ENCODE data around the gene RAPSN. TPM values are rescaled to one million over a fixed set of nuclear protein-coding genes. Genes with fewer than 3 reads are reported as not detected.

RAPSN gene
- total RNA-seq, 2 experiments from 2014 or later: not detected

GRCh38 chr11:47470671-47471070, 21.7 kb upstream of the RAPSN start:
- H3K79me2 ChIP-seq (ENCODE audit: insufficient read depth, low read depth, low read length): no peaks in the 10 kb centered on the region
- ChIA-PET CTCF (ENCODE audit: unreplicated experiment) (interaction anchor here (0.6 kb wide), 1 partner anchor 119 kb away, joined by 3 read pairs; no protein-coding TSS in a partner anchor), POLR2A (interaction anchor here (0.6 to 1.1 kb wide), 2 partner anchors 10 to 761 kb away, joined by 3 to 4 read pairs; no protein-coding TSS in a partner anchor)

GRCh38 chr11:47469361-47470179, 20.6 kb upstream of the RAPSN start:
- no peak for TF ChIP-seq EZH2phosphoT487 (IDR thresholded peaks at IDR 0.05; ENCODE audit: borderline replicate concordance, low read depth, low read length)
- no peak for TF ChIP-seq CTCF (conservative IDR thresholded peaks at IDR 0.05; ENCODE audit: low read length)
- no peak overlapping the region for H2AFZ ChIP-seq (ENCODE audit: low read length)
- H3K79me2 ChIP-seq (ENCODE audit: insufficient read depth, low read depth, low read length): no peaks in the 10 kb centered on the region
- intact Hi-C loops (cut with micrococcal nuclease; ENCODE audit: unreplicated experiment): no loop called here
- no peak overlapping the region for H3K4me3 ChIP-seq (ENCODE audit: low read depth, low read length, poor library complexity, severe bottlenecking)
- BruUV-seq (replicated peaks): no TSS peak
- peaks cover 97% of the 10 kb centered on the region for H3K36me3 ChIP-seq (ENCODE audit: insufficient read depth, low read length)
- no peaks in the 10 kb centered on the region for H3K9me3 ChIP-seq (ENCODE audit: low read length)
- no peaks in the 10 kb centered on the region for H3K4me1 ChIP-seq (ENCODE audit: insufficient read depth, low read length, poor library complexity, severe bottlenecking)
- CTCF ChIA-PET (ENCODE audit: unreplicated experiment): no interaction called here
- POLR2A ChIA-PET: no interaction called here
- no peaks in the 10 kb centered on the region for H4K20me1 ChIP-seq (ENCODE audit: insufficient read depth, low read length)
- H3K9me2 ChIP-seq (ENCODE audit: insufficient read depth, low read length): no peaks in the 10 kb centered on the region
- H3K27ac ChIP-seq (ENCODE audit: low read depth, low read length, poor library complexity, severe bottlenecking): no peak overlapping the region
- H3K4me2 ChIP-seq (ENCODE audit: low read length): no peak overlapping the region
- no peak for DNase-seq (ENCODE audit: low spot score)

More at GRCh38 chr11:47470671-47471070, 21.7 kb upstream of the RAPSN start:
- DNase-seq (ENCODE audit: low spot score): no peak
- Histone ChIP-seq H2AFZ (ENCODE audit: low read length) (no peak overlapping the region), H3K9me3 (ENCODE audit: low read length) (no peaks in the 10 kb centered on the region), H3K36me3 (ENCODE audit: insufficient read depth, low read length) (peaks cover 98% of the 10 kb centered on the region), H3K4me2 (ENCODE audit: low read length) (no peak overlapping the region), H3K4me1 (ENCODE audit: insufficient read depth, low read length, poor library complexity, severe bottlenecking) (no peaks in the 10 kb centered on the region), H3K9me2 (ENCODE audit: insufficient read depth, low read length) (no peaks in the 10 kb centered on the region), H4K20me1 (ENCODE audit: insufficient read depth, low read length) (no peaks in the 10 kb centered on the region), H3K27ac (ENCODE audit: low read depth, low read length, poor library complexity, severe bottlenecking) (no peak overlapping the region), H3K4me3 (ENCODE audit: low read depth, low read length, poor library complexity, severe bottlenecking) (no peak overlapping the region)
- intact Hi-C loops (cut with micrococcal nuclease; ENCODE audit: unreplicated experiment): no loop called here
- TF ChIP-seq EZH2phosphoT487 (IDR thresholded peaks at IDR 0.05; ENCODE audit: borderline replicate concordance, low read depth, low read length): no peak
- TF ChIP-seq CTCF (conservative IDR thresholded peaks at IDR 0.05; ENCODE audit: low read length): no peak
- BruUV-seq (replicated peaks): no TSS peak

- ChIA-PET POLR2A (no interaction called here), CTCF (ENCODE audit: unreplicated experiment) (no interaction called here)
- Histone ChIP-seq H3K4me1 (ENCODE audit: insufficient read depth, low read length, poor library complexity, severe bottlenecking) (no peaks in the 10 kb centered on the region), H3K4me2 (ENCODE audit: low read length) (no peak overlapping the region), H3K9me2 (ENCODE audit: insufficient read depth, low read length) (no peaks in the 10 kb centered on the region), H3K27ac (ENCODE audit: low read depth, low read length, poor library complexity, severe bottlenecking) (no peak overlapping the region), H3K4me3 (ENCODE audit: low read depth, low read length, poor library complexity, severe bottlenecking) (no peak overlapping the region), H2AFZ (ENCODE audit: low read length) (no peak overlapping the region), H3K9me3 (ENCODE audit: low read length) (no peaks in the 10 kb centered on the region), H4K20me1 (ENCODE audit: insufficient read depth, low read length) (no peaks in the 10 kb centered on the region), H3K79me2 (ENCODE audit: insufficient read depth, low read depth, low read length) (no peaks in the 10 kb centered on the region), H3K36me3 (ENCODE audit: insufficient read depth, low read length) (peaks cover 97% of the 10 kb centered on the region)
- no peak for DNase-seq (ENCODE audit: low spot score)
- TF ChIP-seq EZH2phosphoT487 (IDR thresholded peaks at IDR 0.05; ENCODE audit: borderline replicate concordance, low read depth, low read length) (no peak), CTCF (conservative IDR thresholded peaks at IDR 0.05; ENCODE audit: low read length) (no peak)
- intact Hi-C loops (cut with micrococcal nuclease; ENCODE audit: unreplicated experiment): no loop called here
- BruUV-seq (replicated peaks): no TSS peak
These were observed 19.8 kb upstream of the RAPSN start for GRCh38 chr11:47468598-47469214.
